SK-N-SH treated with all-trans-retinoic acid at 6 μM for 48 hours (cell line): ENCODE results near the gene TWNK.

Source experiments
- ARNTL ChIP-seq: fragments of 450-650 bp; formaldehyde crosslinking; IDR thresholded peaks from 2 replicates; pipeline ENCODE4 v1.5.0; 2020; ENCODE audit warnings: low read depth, mild to moderate bottlenecking, moderate library complexity, borderline replicate concordance
- CREB5 ChIP-seq: fragments of 250-450 bp; sonication (Bioruptor Pico); IDR thresholded peaks from 2 replicates; pipeline ENCODE4 v1.5.1; 2020; ENCODE audit warnings: low read depth, mild to moderate bottlenecking, moderate library complexity
- CSRNP3 ChIP-seq: fragments of 250-450 bp; sonication (Bioruptor Pico); IDR thresholded peaks from 2 replicates; pipeline ENCODE4 v1.5.1; 2021; ENCODE audit warnings: mild to moderate bottlenecking, moderate library complexity
- PATZ1 ChIP-seq: fragments of 250-450 bp; sonication (Bioruptor Pico); IDR thresholded peaks from 2 replicates; pipeline ENCODE4 v1.8.0; 2020; ENCODE audit warnings: mild to moderate bottlenecking, moderate library complexity, borderline replicate concordance
- PPARA ChIP-seq: fragments of 250-450 bp; sonication (Bioruptor Pico); IDR thresholded peaks from 2 replicates; pipeline ENCODE4 v1.5.0; 2020; ENCODE audit warnings: mild to moderate bottlenecking, borderline replicate concordance
- RARB ChIP-seq: fragments of 250-450 bp; sonication (Bioruptor Pico); IDR thresholded peaks from 2 replicates; pipeline ENCODE4 v1.8.0; 2021; ENCODE audit warnings: mild to moderate bottlenecking, moderate library complexity
- TCF4 ChIP-seq: fragments of 250-450 bp; sonication (Bioruptor Pico); IDR thresholded peaks from 2 replicates; pipeline ENCODE4 v1.8.0; 2021; ENCODE audit warnings: mild to moderate bottlenecking, moderate library complexity, borderline replicate concordance
- ZFP3 ChIP-seq: fragments of 250-450 bp; sonication (Bioruptor Pico); IDR thresholded peaks from 2 replicates; pipeline ENCODE4 v1.5.0; 2020; ENCODE audit warnings: mild to moderate bottlenecking, moderate library complexity
- ZFP30 ChIP-seq: fragments of 450-650 bp; formaldehyde crosslinking; IDR thresholded peaks from 2 replicates; pipeline ENCODE4 v1.5.0; 2022; ENCODE audit warnings: mild to moderate bottlenecking, moderate library complexity
- ZNF565 ChIP-seq: fragments of 450-650 bp; formaldehyde crosslinking; conservative IDR thresholded peaks from 2 replicates; pipeline ENCODE4 v1.5.0; 2020; ENCODE audit warnings: low read depth, mild to moderate bottlenecking, moderate library complexity

GRCh38 chr10:100988166-100988565 lies 823 bp downstream of the TWNK start:
- TF ChIP-seq ARNTL (CRISPR knock-in tag) (no peak), CREB5 (no peak), ZFP3 (no peak), PPARA (CRISPR knock-in tag) (no peak), ZFP30 (no peak), RARB (CRISPR knock-in tag) (no peak), ZNF565 (CRISPR knock-in tag) (no peak), CSRNP3 (no peak), TCF4 (no peak), PATZ1 (CRISPR knock-in tag) (no peak)
